Middle frontal gyrus (tissue), 1 donor: ENCODE results near the gene PPFIA4.

ENCODE experiments used
- DNase-seq: peaks from one replicate; pipeline ENCODE4 v3.0.0-alpha.2; 2015; ENCODE audit warnings: low spot score; ENCODE audit errors: extremely low spot score

The PPFIA4 gene

GRCh38 chr1:203126866-203127665 is 100.8 kb downstream of the PPFIA4 start:
- no peak for DNase-seq

- DNase-seq, result peak; percentile 66
Observed at GRCh38 chr1:203127666-203128430, 101.6 kb downstream of the PPFIA4 start, which contains the start of gene ADORA1. ADORA1 (plus strand) TSS chr1:203127726; CDS start chr1:203128842, 1,116 bp downstream.

GRCh38 chr1:203128431-203128715 is 102.1 kb downstream of the PPFIA4 start:
- DNase-seq, result no peak
